AG04449 (cell line): ENCODE results near the gene CPTP.

Experiments
- CTCF ChIA-PET: fragments of 350-600 bp; formaldehyde crosslinking; extraction: SDS; loops from one replicate; lab custom pipeline; 2021; ENCODE audit warnings: antibody characterized with exemption; lab: Yijun Ruan, JAX
- POLR2A ChIA-PET: fragments of 400-600, 350-600 bp; formaldehyde crosslinking; extraction: SDS; loops from one replicate; lab custom pipeline; 2020; ENCODE audit warnings: antibody characterized with exemption, inconsistent platforms; lab: Yijun Ruan, JAX
- DNase-seq: peaks from one replicate; pipeline ENCODE4 v3.0.0-alpha.2; 2010; ENCODE audit warnings: low read depth, low spot score
- H3K4me3 ChIP-seq: 2 replicates; pipeline ENCODE4 v1.5.1; 2011; ENCODE audit warnings: low read depth, mild to moderate bottlenecking, control low read depth, low read length
- TF ChIP-seq, protein P1 (sequence below): IDR thresholded peaks from one replicate; pipeline ENCODE4 v1.5.1; 2011; ENCODE audit warnings: mild to moderate bottlenecking, moderate library complexity, low read length, control low read depth, inconsistent platforms; ENCODE audit not compliant: insufficient read depth; ENCODE audit errors: missing control alignments

CPTP gene

DNA sequence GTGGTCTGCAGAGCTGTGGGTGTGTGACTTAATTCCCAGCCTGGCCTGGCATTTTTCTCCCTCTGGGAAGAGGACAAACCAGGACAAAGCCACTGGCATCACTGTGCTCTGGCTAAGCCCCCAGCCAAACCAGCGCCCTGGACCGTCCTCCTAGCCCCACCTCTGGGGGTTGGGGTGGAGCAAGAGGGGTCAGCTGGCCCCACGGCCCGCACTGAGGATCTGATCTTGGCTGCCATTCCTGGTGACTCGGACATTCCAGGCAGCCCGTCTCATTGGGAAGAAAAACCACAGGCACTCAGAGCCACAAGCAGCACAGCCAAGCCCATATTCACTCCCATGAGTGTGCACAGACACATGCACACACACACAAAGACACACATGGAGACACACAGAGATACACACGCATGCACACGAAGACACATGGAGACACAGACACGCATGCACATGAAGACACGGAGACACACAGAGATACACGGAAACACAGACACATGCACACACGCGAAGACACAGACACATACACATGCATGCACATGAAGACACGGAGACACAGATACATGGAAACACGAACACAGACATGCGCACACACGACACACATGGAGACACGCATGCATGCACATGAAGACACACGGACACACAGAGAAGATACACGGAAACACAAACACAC, 36.0 kb downstream of the CPTP start:
- TF ChIP-seq, protein P1, sequence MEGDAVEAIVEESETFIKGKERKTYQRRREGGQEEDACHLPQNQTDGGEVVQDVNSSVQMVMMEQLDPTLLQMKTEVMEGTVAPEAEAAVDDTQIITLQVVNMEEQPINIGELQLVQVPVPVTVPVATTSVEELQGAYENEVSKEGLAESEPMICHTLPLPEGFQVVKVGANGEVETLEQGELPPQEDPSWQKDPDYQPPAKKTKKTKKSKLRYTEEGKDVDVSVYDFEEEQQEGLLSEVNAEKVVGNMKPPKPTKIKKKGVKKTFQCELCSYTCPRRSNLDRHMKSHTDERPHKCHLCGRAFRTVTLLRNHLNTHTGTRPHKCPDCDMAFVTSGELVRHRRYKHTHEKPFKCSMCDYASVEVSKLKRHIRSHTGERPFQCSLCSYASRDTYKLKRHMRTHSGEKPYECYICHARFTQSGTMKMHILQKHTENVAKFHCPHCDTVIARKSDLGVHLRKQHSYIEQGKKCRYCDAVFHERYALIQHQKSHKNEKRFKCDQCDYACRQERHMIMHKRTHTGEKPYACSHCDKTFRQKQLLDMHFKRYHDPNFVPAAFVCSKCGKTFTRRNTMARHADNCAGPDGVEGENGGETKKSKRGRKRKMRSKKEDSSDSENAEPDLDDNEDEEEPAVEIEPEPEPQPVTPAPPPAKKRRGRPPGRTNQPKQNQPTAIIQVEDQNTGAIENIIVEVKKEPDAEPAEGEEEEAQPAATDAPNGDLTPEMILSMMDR: no peak
- peak; percentile 63 for DNase-seq
- ChIA-PET POLR2A (interaction anchor here (0.6 to 1.0 kb wide), 5 partner anchors 9 to 363 kb away, joined by 3 read pairs; partner anchors contain the start of gene AURKAIP1), CTCF (no interaction called here)
- H3K4me3 ChIP-seq: no peak overlapping the region

DNA sequence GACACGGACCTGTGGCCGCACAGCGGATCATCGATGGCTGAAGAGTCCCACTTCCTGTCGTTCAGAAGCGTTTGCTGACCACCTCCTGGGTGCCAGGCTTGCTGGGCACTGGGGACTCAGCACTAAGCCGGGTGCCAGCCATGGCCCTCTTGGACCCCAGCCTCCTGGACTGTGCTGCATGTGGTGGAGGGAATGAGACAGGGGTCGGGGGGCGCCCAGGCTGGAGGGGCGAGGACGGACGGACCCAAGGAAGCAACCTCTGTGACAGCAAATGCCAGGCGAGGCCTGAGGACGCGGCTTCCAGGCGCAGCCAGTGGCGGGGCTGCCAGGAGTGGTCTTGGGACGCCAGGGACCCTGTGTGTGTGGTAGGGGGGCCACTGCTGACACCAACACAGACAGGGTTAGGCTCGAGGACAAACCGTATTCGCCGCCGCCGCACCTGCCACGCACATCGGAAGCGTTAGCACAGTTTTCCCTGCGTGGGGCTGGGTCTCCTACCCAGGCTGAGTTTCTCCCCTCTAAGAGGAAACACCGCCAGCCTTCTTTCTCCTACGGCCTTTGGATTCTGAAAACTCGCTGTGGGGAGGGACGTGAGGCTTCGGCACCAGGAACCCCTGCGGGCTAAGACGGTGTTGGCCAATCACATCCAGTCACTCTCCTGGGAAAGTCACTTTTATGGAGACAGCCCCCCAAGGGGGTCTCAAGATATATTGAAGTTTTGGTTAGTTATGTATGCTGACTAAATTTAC, 36.8 kb downstream of the CPTP start:
- TF ChIP-seq, protein P1: no peak
- POLR2A ChIA-PET: interaction anchor here (0.8 kb wide), 1 partner anchor 14 kb away, joined by 11 read pairs; the partner anchor contains the start of gene AURKAIP1
- DNase-seq: no peak
- H3K4me3 ChIP-seq: no peak overlapping the region; the same call in 1 of the 2 replicates
- CTCF ChIA-PET: interaction anchor here (2.6 kb wide), 1 partner anchor 10 kb away, joined by 18 read pairs; no protein-coding TSS in a partner anchor

GRCh38 chr1:1361982-1362423, 37.4 kb downstream of the CPTP start:
- DNase-seq: no peak
- POLR2A ChIA-PET: interaction anchor here (0.7 to 0.8 kb wide), 2 partner anchors 13 to 14 kb away, joined by 8 to 11 read pairs; partner anchors contain the start of gene AURKAIP1
- CTCF ChIA-PET: interaction anchor here (2.4 to 2.6 kb wide), 2 partner anchors 10 to 12 kb away, joined by 11 to 18 read pairs; no protein-coding TSS in a partner anchor
- TF ChIP-seq, protein P1: peak; percentile 53
- peak overlapping the region; percentile 15 for H3K4me3 ChIP-seq

DNA sequence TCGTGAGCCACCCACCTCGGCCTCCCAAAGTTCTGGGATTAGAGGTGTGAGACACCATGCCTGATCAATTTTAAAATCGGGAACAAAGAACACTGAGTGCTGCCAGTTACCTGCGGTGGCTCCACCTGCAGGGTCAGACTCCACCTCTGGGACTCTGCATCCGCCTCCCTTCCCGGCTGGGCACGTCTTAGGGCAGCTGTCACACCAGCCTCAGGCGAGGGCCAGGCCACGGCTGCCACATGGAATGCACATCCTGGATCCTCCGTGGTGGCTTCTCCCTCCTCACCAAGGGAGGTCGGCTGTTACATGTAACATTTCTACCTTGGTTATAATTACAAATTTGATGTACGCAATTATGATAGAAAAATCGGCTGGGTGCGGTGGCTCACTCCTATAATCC, 39.7 kb downstream of the CPTP start:
- POLR2A ChIA-PET: no interaction called here
- CTCF ChIA-PET: interaction anchor here (2.4 kb wide), 1 partner anchor 10 kb away, joined by 11 read pairs; no protein-coding TSS in a partner anchor
- no peak for DNase-seq
- no peak overlapping the region for H3K4me3 ChIP-seq
- TF ChIP-seq, protein P1: no peak

- no peak overlapping the region for H3K4me3 ChIP-seq
- TF ChIP-seq, protein P1: no peak
- DNase-seq: no peak
- POLR2A ChIA-PET: no interaction called here
- CTCF ChIA-PET: no interaction called here
Observed at GRCh38 chr1:1365875-1366698, 41.5 kb downstream of the CPTP start.
